NCI-H82 (cell line): ENCODE data around the gene CHAF1B.

Source experiments
- DNase-seq: peaks from one replicate; lab custom pipeline; 2025; lab: John Stamatoyannopoulos, UW

The CHAF1B gene

DNA sequence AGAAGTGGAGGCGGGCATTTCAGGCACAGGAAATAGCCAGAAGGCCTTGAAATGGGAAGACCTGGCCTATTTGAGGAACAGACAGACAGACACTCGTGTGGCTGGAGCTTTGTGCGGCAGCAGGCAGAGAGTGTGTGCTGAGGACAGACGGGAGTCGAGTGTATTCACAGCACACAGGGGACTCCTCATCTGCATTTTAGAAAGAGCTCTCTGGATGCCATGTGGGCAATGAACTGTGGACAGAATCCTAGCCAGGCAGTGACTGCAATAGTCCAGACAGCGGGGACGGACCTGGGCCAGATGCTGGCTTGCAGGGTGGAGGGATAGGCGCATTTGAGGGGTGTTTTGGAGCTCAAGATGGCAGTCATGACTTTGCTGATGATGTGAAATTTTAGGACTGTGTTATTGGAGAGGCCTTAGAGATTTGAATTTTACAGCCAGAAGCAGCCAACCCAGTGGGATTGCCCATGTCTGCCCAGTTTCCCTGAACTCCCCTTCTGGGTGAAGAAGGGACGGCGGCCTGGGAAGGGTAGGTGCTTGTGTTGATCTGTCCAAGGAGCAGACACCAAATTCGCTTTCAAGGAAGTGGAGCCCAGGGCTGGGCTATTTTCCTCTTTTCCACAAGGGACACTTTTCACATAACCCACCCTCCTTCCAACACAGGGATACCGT lies 43.7 kb downstream of the CHAF1B start:
- no peak for DNase-seq

DNA sequence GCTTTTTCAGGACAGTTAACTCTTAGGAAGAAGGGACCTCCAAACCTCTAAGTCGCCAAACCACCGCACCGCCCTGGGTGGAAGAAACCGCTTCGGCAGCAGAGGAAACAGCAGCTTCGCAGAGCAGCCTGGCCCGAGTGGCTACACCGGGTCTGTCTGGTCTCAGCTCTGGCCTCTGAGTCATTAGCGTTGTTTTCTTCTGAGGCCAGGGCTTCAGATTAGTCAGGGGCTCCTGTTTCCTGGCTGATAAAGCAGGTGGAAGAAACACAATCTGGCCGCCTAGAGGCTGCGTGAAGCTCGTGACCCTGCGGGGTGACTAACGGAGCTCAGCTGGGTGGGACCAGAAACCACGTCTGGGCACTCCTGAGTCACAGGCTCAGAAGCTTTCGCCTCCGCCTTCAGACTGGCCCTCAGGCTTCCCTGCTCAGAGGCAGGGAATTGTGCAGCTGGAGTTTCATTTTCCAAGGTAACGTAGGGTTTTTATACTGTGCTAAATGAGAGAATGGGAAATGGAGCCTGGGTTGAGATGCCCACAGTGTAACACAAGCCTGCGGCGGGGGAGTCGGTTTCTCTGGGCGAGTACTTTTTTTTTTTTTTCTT lies 44.9 kb downstream of the CHAF1B start:
- peak; percentile 74 for DNase-seq

DNA sequence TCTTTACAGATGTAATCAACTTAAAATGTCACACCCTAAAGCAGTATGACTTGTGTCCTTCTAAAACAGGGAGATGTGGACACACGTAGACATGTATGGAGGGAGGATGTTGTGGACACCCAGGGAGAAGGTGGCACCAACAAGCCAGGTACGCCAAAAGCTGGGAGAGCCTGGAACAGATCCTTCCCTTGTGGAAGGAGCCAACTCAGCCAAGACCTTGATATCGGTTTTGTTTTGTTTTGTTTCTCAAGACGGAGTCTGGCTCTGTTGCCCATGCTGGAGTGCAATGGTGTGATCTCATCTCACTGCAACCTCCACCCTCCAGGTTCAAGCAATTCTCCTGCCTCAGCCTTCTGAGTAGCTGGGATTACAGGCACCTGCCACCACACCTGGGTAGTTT lies 45.6 kb downstream of the CHAF1B start:
- no peak for DNase-seq

DNA sequence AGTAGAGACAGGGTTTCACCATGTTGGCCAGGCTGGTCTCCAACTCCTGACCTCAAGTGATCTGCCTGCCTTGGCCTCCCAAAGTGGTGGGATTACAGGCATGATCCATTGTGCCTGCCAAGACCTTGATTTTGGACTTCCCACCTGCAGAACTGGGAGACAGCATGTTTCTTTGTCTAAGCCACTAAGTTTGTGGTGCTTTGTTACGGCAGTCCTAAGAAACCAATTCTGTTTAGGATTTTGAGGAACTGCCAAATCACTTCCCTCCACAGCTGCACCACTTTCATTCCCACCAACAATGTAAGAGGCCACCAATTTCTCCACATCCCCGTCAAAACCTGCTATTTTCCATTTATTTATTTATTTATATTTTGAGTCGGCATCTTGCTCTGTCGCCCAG lies 46.1 kb downstream of the CHAF1B start:
- DNase-seq, result no peak

DNA sequence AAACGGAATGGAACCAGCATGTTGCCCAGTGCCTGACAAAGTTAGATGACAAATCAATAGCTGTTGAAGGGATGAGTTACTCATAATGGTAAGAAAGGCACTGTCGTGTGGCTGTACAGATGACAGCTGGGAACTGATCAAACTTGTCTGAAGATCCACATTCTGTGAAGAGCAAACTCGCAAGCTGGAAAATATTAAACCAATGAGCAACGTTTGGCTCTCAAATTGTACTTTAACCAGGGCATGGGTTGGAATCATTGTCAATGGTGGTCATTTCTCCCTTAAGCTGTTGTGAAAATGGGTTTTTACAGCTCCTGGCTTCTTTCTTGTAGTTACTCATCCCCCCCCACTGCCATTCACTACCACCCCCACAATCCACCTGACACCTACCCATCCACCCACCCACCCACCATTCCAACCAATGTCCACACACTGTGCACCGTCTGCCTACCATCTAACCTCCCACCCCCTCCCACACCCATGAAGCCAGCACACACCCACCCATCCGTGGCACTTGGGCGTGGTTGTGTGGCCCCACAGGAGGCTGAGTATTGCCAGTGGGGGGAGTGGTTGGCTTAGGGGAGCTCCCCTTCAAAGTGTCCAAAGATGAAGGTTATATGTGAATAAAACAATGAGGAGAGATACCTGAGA lies 48.0 kb downstream of the CHAF1B start:
- no peak for DNase-seq

DNA sequence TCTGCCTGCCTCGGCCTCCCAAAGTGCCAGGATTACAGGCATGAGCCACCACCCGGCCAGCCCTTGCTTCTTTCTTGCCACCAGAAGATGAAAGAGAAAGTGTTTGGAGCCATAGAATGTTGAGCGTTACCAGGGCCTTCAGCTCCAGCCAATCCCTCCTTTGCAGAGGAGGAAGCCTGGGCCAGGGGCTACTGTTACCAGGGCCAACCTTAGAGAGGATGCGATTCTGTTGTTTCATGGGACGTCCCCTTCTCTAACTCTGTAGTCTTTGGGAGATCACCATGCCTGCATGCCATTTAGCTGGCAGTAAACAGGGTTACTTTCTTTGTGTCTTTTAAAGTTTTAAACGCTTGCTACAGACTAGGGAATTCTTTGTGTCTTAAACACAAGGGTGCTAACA lies 49.0 kb downstream of the CHAF1B start:
- DNase-seq, result no peak

DNA sequence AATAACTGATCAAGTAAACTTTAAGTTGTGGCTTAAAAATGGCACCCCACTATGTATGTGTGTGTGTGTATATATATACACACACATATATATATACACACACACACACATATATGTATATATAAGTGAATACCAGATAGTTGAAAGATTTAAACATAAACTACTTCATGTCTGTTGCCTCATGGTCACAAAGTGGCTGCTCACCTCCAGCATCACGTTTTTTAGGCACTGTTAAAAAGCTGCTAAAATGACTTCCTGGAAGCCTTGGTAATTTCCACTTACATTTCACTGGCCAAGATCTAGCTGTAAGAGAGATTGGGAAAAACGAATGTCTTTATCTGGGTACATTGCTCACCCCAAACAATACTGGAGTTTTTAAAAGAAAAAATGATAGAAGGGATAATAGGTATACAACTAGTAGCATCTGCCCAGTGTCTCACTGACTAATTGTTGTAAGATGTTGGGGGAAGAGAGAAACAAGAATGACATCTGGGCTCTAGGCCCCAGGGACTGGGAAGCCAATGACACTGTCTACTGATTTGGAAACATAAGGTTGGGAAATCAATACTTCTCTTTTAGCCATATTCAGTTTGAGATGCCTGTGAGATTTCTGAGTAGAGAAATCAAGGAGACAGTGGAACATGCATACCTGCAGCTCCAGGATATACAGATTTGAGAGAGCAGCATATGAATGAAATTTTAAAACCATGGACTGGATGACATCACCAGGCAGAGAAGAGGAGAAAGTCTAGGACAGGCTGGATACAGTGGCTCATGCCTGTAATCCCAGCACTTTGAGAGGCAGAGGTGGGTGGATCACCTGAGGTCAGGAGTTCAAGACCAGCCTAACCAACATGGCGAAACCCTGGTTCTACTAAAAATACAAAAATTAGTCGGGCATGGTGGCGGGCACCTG lies 51.9 kb downstream of the CHAF1B start:
- DNase-seq, result no peak

DNA sequence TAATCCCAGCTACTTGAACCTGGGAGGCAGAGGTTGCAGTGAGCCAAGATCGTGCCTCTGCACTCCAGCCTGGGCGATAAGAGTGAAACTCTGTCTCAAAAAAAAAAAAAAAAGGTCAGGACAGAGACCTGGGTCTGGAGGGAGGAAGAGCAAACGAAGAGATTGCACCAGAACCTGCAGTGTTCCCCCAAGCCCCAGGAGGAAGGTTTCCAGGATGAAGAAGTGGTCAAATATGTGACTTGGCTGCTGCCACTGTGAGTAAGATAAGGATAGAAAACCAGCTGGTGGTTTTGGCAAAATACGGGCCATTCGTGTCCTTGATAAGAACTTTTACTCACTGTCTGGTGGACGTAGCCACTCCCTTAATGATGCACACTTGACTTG lies 52.5 kb downstream of the CHAF1B start:
- DNase-seq, result no peak

DNA sequence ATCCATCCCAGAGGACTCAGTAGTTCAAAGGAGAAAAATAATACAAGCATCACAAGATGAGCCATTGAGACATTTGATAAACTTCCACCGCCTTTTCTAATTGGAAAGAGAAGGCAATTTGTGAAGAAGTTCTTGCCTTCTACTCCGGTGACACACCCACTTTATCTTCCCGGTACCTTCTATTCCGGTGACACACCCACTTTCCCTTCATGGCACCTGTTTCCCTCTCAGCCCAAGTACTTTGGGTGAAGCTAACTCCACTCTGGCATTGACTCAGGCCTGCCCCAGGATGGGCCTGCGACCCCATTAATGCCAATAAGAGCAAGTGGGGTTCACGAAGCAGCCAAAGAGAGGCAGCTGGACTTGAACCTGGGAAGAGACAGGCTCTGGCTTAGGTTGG lies 56.5 kb downstream of the CHAF1B start:
- DNase-seq, result no peak

DNA sequence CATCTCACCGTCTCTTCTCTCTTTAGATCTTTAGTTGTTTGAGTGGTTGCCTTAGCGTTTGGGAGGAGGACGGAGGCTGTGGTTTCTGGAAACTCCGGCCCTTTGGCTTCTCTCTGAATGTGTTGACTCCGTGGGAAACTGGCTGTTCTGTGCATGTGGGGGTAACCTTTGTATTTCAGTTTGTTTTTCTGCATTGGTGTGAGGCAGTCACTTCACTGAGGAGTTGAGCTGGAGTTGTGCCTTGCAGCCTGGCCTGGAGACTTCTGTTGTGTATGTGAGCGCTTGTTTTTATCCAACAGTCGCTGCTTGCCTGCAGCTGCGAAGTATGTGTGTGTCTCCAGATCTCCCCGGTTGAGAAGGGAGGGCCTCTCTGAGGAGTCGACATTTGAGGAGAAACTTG lies 61.1 kb downstream of the CHAF1B start:
- DNase-seq, result no peak

DNA sequence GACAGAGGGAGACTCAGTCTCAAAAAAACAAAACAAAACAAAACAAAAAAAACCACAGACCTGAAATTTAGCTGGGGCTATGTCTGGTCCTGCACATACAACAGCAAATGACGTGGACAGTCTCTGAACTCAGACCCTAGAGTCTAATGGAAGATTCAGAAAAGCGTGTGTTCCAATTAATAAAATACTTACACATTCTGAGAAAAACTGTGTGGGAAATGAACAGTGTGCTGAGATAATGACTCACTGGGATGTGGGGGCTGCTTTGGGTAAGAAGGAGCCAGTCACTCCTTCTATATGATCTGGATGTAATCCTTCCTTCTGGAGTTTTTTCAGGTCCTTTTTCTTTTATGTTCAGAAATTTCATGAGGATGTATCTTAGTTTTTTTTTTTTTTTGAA lies 65.3 kb downstream of the CHAF1B start:
- DNase-seq, result no peak

DNA sequence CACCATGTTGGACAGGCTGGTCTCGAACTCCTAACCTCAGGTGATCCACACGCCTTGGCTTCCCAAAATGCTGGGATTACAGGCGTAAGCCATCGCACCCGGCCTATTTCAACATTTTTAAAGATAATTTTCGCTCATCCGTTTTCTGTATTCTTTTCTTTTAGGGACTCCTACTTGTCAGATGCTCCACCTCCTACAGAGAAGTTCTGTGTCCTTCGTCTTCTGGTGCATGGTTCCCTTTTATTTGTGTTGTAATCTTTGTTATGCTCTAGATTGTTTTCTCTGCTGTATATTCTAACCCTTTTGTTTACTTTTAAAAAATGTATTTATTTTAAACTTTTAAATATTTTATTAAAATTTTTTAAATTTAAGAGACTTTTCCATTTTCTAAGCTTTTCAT lies 66.3 kb downstream of the CHAF1B start:
- DNase-seq, result no peak

DNA sequence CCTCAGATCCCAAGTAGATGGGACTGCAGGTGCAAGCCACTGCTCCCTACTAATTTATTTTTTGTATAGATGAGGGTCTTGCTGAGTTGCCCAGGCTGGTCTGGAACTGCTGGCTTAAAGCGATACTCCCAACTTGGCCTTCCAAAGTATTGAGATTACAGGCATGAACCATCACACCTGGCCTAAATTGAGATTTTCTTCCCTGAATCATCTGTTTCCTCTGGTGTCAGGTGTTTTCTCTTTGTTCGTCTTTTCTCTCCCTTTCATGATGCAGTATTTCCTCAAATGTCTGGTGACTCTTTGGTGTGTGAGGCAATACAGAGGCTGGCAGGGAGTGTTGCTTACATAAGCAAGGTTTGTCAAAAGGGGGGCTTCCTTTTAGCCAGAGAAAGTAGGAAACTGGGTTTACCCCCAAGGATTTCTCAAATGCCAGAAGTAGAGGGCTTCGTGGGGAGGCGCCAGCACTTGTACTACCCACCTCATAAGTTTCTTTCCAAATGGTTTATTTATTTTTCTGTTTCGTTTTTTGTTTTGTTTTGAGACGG lies 67.2 kb downstream of the CHAF1B start:
- no peak for DNase-seq

DNA sequence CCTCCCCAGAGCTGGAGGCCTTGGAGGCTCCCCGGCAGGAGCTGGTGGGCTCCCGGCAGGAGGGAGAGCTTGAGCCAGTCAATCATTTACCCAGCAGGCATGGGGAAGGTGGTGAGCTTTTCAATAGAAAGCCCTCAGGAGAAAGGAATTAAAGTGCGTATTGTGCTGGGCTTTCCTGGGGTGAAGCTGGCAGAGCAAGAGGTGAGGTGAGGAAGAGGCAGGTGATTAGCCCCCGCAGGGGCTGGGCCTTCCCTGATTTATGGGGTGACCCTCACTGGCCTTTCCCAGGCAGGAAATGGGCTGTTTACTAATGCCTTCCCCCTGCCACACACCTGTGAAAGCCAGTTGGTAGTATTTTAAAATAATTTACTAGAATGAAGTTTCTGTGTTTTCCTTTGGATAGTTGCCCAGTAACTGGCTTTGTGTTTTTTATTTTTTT lies 68.9 kb downstream of the CHAF1B start:
- DNase-seq, result no peak

DNA sequence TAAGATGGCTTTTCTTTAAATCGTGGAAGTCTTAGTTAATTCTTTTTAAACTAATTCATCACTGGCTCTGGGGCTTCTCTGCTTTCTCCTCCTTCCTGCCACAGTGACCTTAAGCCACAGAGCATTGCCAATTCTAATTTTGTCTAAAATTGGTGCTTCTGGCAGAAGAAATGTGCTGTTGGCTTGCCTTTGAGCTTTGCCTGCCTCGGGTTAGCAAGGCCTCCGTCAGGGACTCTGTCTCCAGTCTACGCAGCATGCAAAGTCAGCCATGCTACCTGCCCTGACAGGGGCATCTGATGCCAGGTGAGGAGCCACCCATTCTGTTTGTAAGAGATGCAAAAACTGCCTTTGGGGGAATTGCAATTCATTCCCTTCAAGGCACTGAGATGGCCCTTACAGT lies 69.5 kb downstream of the CHAF1B start:
- DNase-seq, result no peak

DNA sequence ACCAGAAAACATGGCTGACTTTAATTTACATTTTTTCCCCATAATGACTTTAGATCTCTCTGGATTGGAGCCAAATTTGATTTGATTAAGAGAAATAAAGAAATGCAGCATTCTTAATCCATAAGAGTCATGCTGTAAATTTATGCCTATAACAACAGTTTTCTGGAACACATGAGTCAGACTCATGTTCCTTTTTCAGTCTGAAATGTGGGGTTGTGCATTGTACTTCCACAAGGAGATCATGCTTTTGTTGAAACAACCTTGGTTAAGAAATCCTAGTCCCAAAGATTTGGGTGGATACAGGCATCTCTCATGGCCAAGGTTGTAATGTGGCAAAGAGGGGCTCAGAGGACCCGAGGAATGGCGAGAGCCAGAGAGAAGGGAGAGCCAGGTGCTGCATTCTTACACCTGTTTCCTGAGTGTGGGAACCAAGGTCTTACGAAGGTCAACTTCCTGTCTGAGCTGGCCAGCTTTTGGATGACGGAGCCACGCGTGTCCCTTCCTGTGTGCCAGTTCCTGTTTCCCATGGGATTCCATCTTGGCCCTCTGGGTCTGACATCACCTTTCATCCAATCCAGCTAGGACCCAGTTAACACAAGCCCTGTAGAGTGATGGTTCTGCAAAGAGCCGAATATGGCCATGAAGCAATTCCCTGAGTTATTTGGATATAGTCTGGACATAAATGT lies 71.7 kb downstream of the CHAF1B start:
- no peak for DNase-seq

DNA sequence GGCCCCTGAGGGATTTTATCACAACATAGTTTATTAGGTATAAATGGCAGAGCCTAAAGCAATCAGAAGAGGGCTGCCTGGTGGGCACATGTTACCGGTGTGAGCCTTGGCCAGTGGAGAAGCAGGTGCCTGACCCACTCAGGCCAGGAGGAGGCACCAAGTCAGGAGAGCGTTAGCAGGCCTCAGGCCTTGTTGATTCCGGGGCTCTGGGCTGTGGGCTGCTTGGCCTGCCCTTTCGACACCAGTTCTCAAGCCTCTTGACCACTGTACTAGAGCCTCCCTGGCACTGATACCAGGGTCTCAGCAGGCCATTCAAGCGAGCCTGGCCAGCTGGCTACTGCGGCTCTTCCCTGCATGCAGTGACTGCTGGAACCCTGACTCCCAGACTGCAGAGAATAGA lies 73.9 kb downstream of the CHAF1B start:
- DNase-seq, result no peak

DNA sequence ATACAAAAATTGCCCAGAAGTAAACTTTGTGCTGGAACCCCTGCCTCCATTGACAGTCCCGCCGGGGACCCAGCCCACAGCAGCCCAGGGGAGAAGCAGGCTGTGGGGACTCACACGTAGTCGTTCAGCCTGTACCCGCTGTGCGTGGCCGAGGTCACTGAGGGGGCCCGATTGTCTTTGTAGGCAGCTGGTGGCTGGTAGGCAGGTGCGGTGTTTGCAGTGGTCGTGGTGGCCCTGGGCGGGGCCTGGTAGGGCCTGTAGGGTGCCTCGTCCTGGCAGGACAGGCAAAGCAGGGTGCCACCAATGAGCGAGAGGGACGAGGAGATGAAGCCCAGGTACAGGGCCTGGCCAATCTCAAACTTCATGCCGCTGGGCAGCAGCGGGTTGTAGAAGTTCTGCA lies 75.7 kb downstream of the CHAF1B start:
- no peak for DNase-seq

DNA sequence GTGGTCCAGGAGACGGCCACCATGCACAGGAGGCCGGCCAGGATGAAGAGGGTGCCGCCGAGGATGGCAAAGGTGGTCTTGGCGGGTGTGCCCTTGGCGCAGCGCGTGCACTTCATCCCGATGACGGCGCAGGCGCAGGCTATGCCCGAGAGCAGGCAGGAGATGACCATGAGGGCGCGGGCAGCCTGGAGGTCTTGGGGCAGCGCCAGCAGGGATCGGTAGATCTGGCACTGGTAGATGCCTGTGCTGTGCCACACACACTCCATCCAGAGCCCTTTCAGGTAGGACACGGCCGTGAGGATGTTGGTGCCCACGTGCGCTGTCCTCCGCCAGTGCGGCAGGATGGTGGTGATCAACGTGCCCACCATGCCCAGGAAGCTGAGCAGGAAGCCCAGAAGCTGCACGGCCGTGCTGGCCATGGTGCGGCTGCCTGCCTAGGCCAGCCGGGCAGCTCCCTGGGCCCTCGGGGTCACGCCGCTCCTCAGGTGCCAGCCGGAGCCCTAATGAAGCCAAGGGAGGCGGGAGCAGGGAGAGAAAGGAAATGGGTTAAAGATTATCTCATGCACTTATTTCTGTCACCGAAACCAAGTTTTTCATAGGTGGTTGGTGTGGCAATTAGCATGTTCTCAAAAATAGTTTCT lies 76.2 kb downstream of the CHAF1B start:
- DNase-seq, result no peak

DNA sequence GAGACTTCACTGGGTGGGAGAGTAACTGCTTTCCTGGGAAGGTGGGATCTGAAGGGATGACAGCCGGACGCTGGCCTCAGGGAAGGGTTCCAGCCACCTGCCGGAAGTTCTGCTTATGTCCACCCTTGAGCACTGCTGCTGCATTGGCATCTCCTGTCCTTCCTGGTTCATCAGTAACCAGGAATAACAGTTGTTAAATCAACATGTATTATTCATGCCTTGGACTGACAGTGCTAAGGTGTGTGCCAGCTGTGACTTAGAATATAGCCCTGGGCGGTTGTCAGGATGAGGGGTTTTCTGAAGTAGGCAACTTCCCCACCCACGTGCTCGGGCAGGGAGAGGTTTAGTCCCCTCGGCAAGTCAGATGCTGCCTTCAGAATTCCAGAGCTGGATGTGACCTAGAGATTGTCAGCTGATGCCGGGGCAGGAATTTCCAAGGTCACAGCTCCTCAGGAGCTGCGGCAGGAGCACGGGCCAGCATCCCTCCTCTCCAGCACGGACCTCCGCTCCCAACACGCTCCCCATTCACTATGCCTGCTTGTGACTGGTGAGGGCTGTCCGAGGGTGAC lies 76.8 kb downstream of the CHAF1B start:
- no peak for DNase-seq

DNA sequence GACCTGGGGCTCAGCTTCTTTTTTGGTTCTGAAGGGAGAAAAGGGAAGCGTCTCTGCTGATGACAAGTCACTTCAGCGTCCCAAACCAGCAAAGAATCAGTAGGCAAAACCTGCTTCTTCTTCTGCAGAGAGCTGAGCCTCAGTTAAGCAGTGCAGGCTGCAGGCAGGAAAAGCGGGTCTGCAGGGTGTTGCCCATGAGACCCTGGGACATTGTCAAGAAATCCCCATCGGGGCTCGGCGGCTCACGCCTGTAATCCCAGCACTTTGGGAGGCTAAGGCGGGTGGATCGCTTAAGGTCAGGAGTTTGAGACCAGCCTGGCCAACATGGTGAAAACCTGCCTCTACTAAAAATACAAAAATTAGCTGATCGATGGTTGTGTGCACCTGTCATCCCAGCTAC lies 78.0 kb downstream of the CHAF1B start:
- DNase-seq, result no peak
